GM23338 (cell line): Measurements from ENCODE around the gene IGFBP4. TPM values are rescaled to one million over a fixed set of nuclear protein-coding genes. Genes with fewer than 3 reads are reported as not detected.
"Not testable (repeated sequence)": the region's sequence is repeated elsewhere in the genome, so short reads cannot be mapped to it uniquely, and the experiment has no call there.

Source experiments
- ATAC-seq: fragments of 200-7000 bp; cut with Tn5 transposase; 3 replicates; pipeline ENCODE4 v1.9.1; 2020
- DNase-seq: peaks from one replicate; pipeline ENCODE4 v3.0.0-alpha.2; 2015; ENCODE audit warnings: low spot score
- H2AFZ ChIP-seq: fragments of 200-600 bp; sonication (generic); 2 replicates; pipeline ENCODE4 v1.8.0; 2016; ENCODE audit warnings: antibody characterized with exemption, mild to moderate bottlenecking, moderate library complexity
- H3F3A ChIP-seq: fragments of 200-600 bp; sonication (generic); replicated peaks from 2 replicates; pipeline ENCODE4 v1.8.0; 2017; ENCODE audit warnings: antibody characterized with exemption, mixed run types, low read depth
- H3K27ac ChIP-seq: fragments of 200-600 bp; sonication (generic); 2 replicates; pipeline ENCODE4 v1.6.1; 2016; ENCODE audit warnings: low read depth
- H3K27me3 ChIP-seq: fragments of 200-600 bp; sonication (generic); 2 replicates; pipeline ENCODE4 v1.8.0; 2016; ENCODE audit warnings: mild to moderate bottlenecking, mixed run types, moderate library complexity; ENCODE audit not compliant: insufficient read depth
- H3K36me3 ChIP-seq: fragments of 200-600 bp; sonication (generic); 2 replicates; pipeline ENCODE4 v1.8.0; 2016; ENCODE audit warnings: mild to moderate bottlenecking; ENCODE audit not compliant: insufficient read depth
- H3K4me1 ChIP-seq: fragments of 200-600 bp; sonication (generic); 2 replicates; pipeline ENCODE4 v1.8.0; 2016; ENCODE audit warnings: mild to moderate bottlenecking, moderate library complexity; ENCODE audit not compliant: insufficient read depth
- H3K4me2 ChIP-seq: fragments of 200-600 bp; sonication (generic); 2 replicates; pipeline ENCODE4 v1.7.1; 2017; ENCODE audit warnings: mixed run types
- H3K4me3 ChIP-seq: fragments of 200-600 bp; sonication (generic); 2 replicates; pipeline ENCODE4 v1.6.1; 2016; ENCODE audit warnings: mixed run types
- H3K79me2 ChIP-seq: fragments of 200-600 bp; sonication (generic); replicated peaks from 2 replicates; pipeline ENCODE4 v1.8.0; 2017; ENCODE audit warnings: mild to moderate bottlenecking; ENCODE audit not compliant: insufficient read depth
- H3K9me2 ChIP-seq: fragments of 200-600 bp; sonication (generic); 2 replicates; pipeline ENCODE4 v1.8.0; 2017; ENCODE audit not compliant: insufficient read depth
- H4K20me1 ChIP-seq: fragments of 200-600 bp; sonication (generic); replicated peaks from 2 replicates; pipeline ENCODE4 v1.8.0; 2017; ENCODE audit warnings: mild to moderate bottlenecking; ENCODE audit not compliant: insufficient read depth
- H3K27ac Mint-ChIP-seq: 2 replicates; pipeline ENCODE4 v1.8.0; 2020; ENCODE audit warnings: inconsistent platforms, mild to moderate bottlenecking, moderate library complexity, mixed read lengths
- H3K27me3 Mint-ChIP-seq: 3 replicates; pipeline ENCODE4 v1.8.0; 2022; ENCODE audit warnings: low read depth, mild to moderate bottlenecking, moderate library complexity, mixed read lengths, inconsistent platforms; ENCODE audit not compliant: insufficient read depth, poor library complexity
- H3K36me3 Mint-ChIP-seq: 3 replicates; pipeline ENCODE4 v1.8.0; 2021; ENCODE audit warnings: low read depth, mild to moderate bottlenecking, inconsistent platforms, moderate library complexity, mixed read lengths
- H3K4me1 Mint-ChIP-seq: 3 replicates; pipeline ENCODE4 v1.8.0; 2020; ENCODE audit warnings: mild to moderate bottlenecking, inconsistent platforms, mixed read lengths
- H3K4me3 Mint-ChIP-seq: 3 replicates; pipeline ENCODE4 v1.8.0; 2021; ENCODE audit warnings: moderate library complexity, mild to moderate bottlenecking, inconsistent platforms, mixed read lengths
- H3K9me3 Mint-ChIP-seq: 3 replicates; pipeline ENCODE4 v1.8.0; 2020; ENCODE audit warnings: moderate library complexity, mild to moderate bottlenecking, inconsistent platforms, mixed read lengths
- EZH2 ChIP-seq: fragments of 200-600 bp; sonication (generic); IDR thresholded peaks from one replicate; pipeline ENCODE4 v1.8.0; 2017; ENCODE audit warnings: antibody characterized with exemption, mild to moderate bottlenecking, low read depth; ENCODE audit not compliant: unreplicated experiment
- EZH2phosphoT487 ChIP-seq: fragments of 200-600 bp; sonication (generic); IDR thresholded peaks from one replicate; pipeline ENCODE4 v1.8.1; 2018; ENCODE audit warnings: antibody characterized with exemption; ENCODE audit not compliant: unreplicated experiment
- JUNB ChIP-seq: IDR thresholded peaks from one replicate; pipeline ENCODE4 v1.6.1; 2016; ENCODE audit warnings: antibody characterized with exemption; ENCODE audit not compliant: unreplicated experiment
- NANOG ChIP-seq: IDR thresholded peaks from 2 replicates; pipeline ENCODE4 v1.6.1; 2016; ENCODE audit warnings: antibody characterized with exemption, borderline replicate concordance
- STAT1 ChIP-seq: IDR thresholded peaks from one replicate; pipeline ENCODE4 v1.6.1; 2016; ENCODE audit warnings: antibody characterized with exemption; ENCODE audit not compliant: unreplicated experiment
- ZNF114 ChIP-seq: fragments of 250-450 bp; sonication (Bioruptor Pico); IDR thresholded peaks from 2 replicates; pipeline ENCODE4 v1.5.0; 2020; ENCODE audit warnings: mild to moderate bottlenecking, moderate library complexity
- polyA plus RNA-seq: library from polyadenylated mRNA; unstranded; fragments of >200 nt; fragmentation: Nextera tagmentation; extraction: Ambion mirVana; gene quantifications from 2 replicates; pipeline ENCODE4 v1.2.1, GENCODE V29; 2016
- total RNA-seq: library from RNA; depleted of rRNA; stranded (reverse); fragments of >200 nt; shearing (Covaris generic); gene quantifications from 2 replicates; pipeline ENCODE4 v1.2.3, GENCODE V29; 2014
- TF ChIP-seq, protein P1 (sequence below): IDR thresholded peaks from 2 replicates; pipeline ENCODE4 v1.6.1; 2016; ENCODE audit warnings: antibody characterized with exemption
- TF ChIP-seq, protein P2 (sequence below): IDR thresholded peaks from one replicate; pipeline ENCODE4 v1.6.1; 2018; ENCODE audit warnings: antibody characterized with exemption; ENCODE audit not compliant: unreplicated experiment
- TF ChIP-seq, protein P3 (sequence below), 2 experiments: fragments of 200-600 bp in 1 of 2; sonication (generic) in 1 of 2; conservative IDR thresholded peaks; 2 replicates each; pipeline versions ENCODE4 v1.5.1 to v1.6.1; 2016 to 2017; ENCODE audit warnings: antibody characterized with exemption in 2 of 2, low read depth in 2 of 2, mild to moderate bottlenecking in 2 of 2, moderate library complexity in 1 of 2

The IGFBP4 gene
- total and polyA plus RNA-seq, 2 experiments from 2014 or later, result 38.7 to 78.9 TPM

DNA sequence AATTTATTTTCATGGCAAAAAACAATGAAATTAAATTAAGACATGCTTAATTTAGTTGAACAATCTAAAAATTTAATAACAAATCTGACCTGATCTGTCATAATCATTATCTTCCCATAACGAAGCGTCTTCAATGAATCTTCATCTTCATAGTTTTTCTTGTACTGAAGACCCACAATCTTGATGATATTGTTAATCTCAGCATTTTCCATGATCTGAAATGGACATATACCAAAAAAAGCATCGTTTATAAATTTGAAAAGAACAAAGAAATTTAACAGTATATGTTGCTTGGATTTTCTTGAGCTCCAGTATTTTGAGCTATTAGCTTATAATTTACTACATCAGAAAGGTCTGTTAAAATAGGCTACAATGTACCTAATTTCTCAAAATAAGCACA is 35.8 kb upstream of the IGFBP4 start:
- Histone ChIP-seq H3K4me2 (no peak overlapping the region), H3K9me2 (no peaks in the 10 kb centered on the region), H3K4me3 (no peak overlapping the region), H4K20me1 (0 out of 2 replicates have a peak, but pooled peaks cover 6% of the 10 kb centered on the region), H3K36me3 (peaks cover 76% of the 10 kb centered on the region), H3K79me2 (peaks cover 5% of the 10 kb centered on the region; the same call in 1 of the 2 replicates), H3K27me3 (no peaks in the 10 kb centered on the region), H3K27ac (no peak overlapping the region), H3F3A (peaks cover 23% of the 10 kb centered on the region), H2AFZ (no peak overlapping the region), H3K4me1 (peaks cover 26% of the 10 kb centered on the region)
- ATAC-seq (no peak), DNase-seq (no peak)
- H3K4me3 Mint-ChIP-seq, result no peak overlapping the region
- no peaks in the 10 kb centered on the region for H3K9me3 Mint-ChIP-seq
- H3K27ac Mint-ChIP-seq, result no peak overlapping the region
- TF ChIP-seq, protein P1, sequence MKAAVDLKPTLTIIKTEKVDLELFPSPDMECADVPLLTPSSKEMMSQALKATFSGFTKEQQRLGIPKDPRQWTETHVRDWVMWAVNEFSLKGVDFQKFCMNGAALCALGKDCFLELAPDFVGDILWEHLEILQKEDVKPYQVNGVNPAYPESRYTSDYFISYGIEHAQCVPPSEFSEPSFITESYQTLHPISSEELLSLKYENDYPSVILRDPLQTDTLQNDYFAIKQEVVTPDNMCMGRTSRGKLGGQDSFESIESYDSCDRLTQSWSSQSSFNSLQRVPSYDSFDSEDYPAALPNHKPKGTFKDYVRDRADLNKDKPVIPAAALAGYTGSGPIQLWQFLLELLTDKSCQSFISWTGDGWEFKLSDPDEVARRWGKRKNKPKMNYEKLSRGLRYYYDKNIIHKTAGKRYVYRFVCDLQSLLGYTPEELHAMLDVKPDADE, result no peak
- peaks cover 27% of the 10 kb centered on the region for H3K4me1 Mint-ChIP-seq
- H3K36me3 Mint-ChIP-seq, result peaks cover 99% of the 10 kb centered on the region
- H3K27me3 Mint-ChIP-seq, result peaks cover 4% of the 10 kb centered on the region

DNA sequence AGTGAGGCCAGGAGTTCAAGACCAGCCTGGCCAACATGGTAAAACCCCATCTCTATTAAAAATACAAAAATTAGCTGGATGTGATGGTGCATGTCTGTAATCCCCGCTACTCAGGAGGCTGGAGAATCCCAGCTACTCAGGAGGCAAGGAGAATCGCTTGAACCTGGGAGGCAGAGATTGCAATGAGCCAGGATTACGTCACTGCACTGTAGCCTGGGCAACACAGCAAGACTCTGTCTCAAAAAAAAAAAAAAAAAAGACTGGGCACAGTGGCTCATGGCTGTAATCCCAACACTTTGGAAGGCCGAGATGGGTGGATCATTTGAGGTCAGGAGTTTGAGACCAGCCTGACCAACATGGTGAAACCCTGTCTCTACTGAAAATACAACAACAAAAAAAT is 33.7 kb upstream of the IGFBP4 start:
- not testable (repeated sequence) for H4K20me1 ChIP-seq, H2AFZ ChIP-seq, H3K9me3 Mint-ChIP-seq, H3K4me3 ChIP-seq, H3K4me2 ChIP-seq, H3K79me2 ChIP-seq, DNase-seq, H3K9me2 ChIP-seq, ATAC-seq, H3K4me3 Mint-ChIP-seq, H3K27me3 ChIP-seq, H3K27me3 Mint-ChIP-seq
- Histone ChIP-seq H3K4me1 (peaks cover 26% of the 10 kb centered on the region), H3K27ac (0 out of 2 replicates have a peak overlapping the region, but pooled peaks have one; percentile 81), H3F3A (peaks cover 22% of the 10 kb centered on the region), H3K36me3 (peaks cover 74% of the 10 kb centered on the region)
- Mint-ChIP-seq H3K4me1 (peaks cover 33% of the 10 kb centered on the region), H3K27ac (peak overlapping the region; percentile 96), H3K36me3 (peaks cover 98% of the 10 kb centered on the region)

DNA sequence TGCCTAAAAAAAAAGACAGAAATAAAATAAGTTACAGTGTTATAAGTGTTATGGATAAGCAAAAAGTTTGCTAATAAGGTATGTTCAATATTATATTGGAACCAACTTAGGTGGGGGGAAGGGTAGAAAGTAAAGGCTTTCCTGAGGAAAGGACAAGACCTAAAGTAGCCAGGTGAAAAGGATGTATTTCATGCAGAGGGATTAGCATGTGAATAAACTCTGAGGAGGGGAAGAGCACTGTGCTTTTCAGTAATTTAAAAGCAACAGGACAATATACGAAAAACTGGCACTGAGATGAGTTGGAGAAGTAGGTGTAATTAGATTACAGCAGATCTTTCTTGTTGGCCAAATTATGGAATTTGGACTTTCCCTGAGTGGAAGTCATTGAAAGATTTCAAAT is 33.2 kb upstream of the IGFBP4 start:
- Histone ChIP-seq H4K20me1 (no peaks in the 10 kb centered on the region; the same call in 1 of the 2 replicates), H3K27me3 (no peaks in the 10 kb centered on the region), H2AFZ (no peak overlapping the region), H3K4me3 (peak overlapping the region; percentile 1; the same call in 1 of the 2 replicates), H3K79me2 (peaks cover 11% of the 10 kb centered on the region; the same call in 1 of the 2 replicates), H3K27ac (peak overlapping the region; percentile 81), H3K9me2 (no peaks in the 10 kb centered on the region), H3K36me3 (peaks cover 74% of the 10 kb centered on the region), H3F3A (peaks cover 22% of the 10 kb centered on the region), H3K4me2 (peak overlapping the region; percentile 36), H3K4me1 (peaks cover 26% of the 10 kb centered on the region)
- peaks cover 4% of the 10 kb centered on the region for H3K27me3 Mint-ChIP-seq
- peak overlapping the region; percentile 45 for H3K4me3 Mint-ChIP-seq
- H3K27ac Mint-ChIP-seq, result peak overlapping the region; percentile 96
- peaks cover 33% of the 10 kb centered on the region for H3K4me1 Mint-ChIP-seq
- ATAC-seq (peak; percentile 94), DNase-seq (peak; percentile 43)
- H3K9me3 Mint-ChIP-seq, result no peaks in the 10 kb centered on the region
- H3K36me3 Mint-ChIP-seq, result peaks cover 98% of the 10 kb centered on the region
- TF ChIP-seq JUNB (no peak), EZH2phosphoT487 (no peak), ZNF114 (CRISPR knock-in tag) (no peak), EZH2 (no peak), NANOG (peak; percentile 38; the same call in 1 of the 2 replicates), STAT1 (no peak)
- TF ChIP-seq, protein P2, sequence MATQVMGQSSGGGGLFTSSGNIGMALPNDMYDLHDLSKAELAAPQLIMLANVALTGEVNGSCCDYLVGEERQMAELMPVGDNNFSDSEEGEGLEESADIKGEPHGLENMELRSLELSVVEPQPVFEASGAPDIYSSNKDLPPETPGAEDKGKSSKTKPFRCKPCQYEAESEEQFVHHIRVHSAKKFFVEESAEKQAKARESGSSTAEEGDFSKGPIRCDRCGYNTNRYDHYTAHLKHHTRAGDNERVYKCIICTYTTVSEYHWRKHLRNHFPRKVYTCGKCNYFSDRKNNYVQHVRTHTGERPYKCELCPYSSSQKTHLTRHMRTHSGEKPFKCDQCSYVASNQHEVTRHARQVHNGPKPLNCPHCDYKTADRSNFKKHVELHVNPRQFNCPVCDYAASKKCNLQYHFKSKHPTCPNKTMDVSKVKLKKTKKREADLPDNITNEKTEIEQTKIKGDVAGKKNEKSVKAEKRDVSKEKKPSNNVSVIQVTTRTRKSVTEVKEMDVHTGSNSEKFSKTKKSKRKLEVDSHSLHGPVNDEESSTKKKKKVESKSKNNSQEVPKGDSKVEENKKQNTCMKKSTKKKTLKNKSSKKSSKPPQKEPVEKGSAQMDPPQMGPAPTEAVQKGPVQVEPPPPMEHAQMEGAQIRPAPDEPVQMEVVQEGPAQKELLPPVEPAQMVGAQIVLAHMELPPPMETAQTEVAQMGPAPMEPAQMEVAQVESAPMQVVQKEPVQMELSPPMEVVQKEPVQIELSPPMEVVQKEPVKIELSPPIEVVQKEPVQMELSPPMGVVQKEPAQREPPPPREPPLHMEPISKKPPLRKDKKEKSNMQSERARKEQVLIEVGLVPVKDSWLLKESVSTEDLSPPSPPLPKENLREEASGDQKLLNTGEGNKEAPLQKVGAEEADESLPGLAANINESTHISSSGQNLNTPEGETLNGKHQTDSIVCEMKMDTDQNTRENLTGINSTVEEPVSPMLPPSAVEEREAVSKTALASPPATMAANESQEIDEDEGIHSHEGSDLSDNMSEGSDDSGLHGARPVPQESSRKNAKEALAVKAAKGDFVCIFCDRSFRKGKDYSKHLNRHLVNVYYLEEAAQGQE, result no peak
- TF ChIP-seq, protein P1, result no peak
- TF ChIP-seq, protein P3, sequence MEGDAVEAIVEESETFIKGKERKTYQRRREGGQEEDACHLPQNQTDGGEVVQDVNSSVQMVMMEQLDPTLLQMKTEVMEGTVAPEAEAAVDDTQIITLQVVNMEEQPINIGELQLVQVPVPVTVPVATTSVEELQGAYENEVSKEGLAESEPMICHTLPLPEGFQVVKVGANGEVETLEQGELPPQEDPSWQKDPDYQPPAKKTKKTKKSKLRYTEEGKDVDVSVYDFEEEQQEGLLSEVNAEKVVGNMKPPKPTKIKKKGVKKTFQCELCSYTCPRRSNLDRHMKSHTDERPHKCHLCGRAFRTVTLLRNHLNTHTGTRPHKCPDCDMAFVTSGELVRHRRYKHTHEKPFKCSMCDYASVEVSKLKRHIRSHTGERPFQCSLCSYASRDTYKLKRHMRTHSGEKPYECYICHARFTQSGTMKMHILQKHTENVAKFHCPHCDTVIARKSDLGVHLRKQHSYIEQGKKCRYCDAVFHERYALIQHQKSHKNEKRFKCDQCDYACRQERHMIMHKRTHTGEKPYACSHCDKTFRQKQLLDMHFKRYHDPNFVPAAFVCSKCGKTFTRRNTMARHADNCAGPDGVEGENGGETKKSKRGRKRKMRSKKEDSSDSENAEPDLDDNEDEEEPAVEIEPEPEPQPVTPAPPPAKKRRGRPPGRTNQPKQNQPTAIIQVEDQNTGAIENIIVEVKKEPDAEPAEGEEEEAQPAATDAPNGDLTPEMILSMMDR (conservative IDR thresholded peaks at IDR 0.05; ENCODE audit: low read depth in 2 of 2), result no peak
